ENCODE results near the gene VPS54. TPM values are rescaled to one million over a fixed set of nuclear protein-coding genes. Genes with fewer than 3 reads are reported as not detected.

Gene VPS54
- polyA plus RNA-seq, 1 of the 3 experiments (the other 2 are of a cell fraction) = 5.3 TPM

GRCh38 chr2:63962186-63962585, 57.0 kb downstream of the VPS54 start:
- no peaks in the 10 kb centered on the region for H3K27me3 ChIP-seq (ENCODE audit: insufficient read depth)
- no peak overlapping the region for H3K4me3 ChIP-seq (ENCODE audit: low read depth in 2 of 2, low read length in 1 of 2)
- H3K36me3 ChIP-seq (replicated peaks in 1 of 2; ENCODE audit: control insufficient read depth in 1 of 2, insufficient read depth in 2 of 2, low read length in 1 of 2) = peaks cover 45 to 46% of the 10 kb centered on the region in 2 experiments
- no peaks in the 10 kb centered on the region for H3K9me2 ChIP-seq
- no peaks in the 10 kb centered on the region for H3K79me2 ChIP-seq (ENCODE audit: insufficient read depth)
- H3K27ac ChIP-seq (ENCODE audit: low read depth in 2 of 2, low read length in 1 of 2) = no peak overlapping the region; a peak in 1 of 4 replicates
- no peak for TF ChIP-seq RAD21 (IDR thresholded peaks at IDR 0.05; ENCODE audit: low read length)
- no peak for TF ChIP-seq FOXJ3 (CRISPR knock-in tag; IDR thresholded peaks at IDR 0.05)
- no peak for TF ChIP-seq USF1 (IDR thresholded peaks at IDR 0.05; ENCODE audit: borderline replicate concordance, low read depth)
- no peak for TF ChIP-seq GATA2 (CRISPR knock-in tag; IDR thresholded peaks at IDR 0.05)
- TF ChIP-seq, protein P1, sequence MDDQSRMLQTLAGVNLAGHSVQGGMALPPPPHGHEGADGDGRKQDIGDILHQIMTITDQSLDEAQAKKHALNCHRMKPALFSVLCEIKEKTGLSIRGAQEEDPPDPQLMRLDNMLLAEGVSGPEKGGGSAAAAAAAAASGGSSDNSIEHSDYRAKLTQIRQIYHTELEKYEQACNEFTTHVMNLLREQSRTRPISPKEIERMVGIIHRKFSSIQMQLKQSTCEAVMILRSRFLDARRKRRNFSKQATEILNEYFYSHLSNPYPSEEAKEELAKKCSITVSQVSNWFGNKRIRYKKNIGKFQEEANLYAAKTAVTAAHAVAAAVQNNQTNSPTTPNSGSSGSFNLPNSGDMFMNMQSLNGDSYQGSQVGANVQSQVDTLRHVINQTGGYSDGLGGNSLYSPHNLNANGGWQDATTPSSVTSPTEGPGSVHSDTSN (IDR thresholded peaks at IDR 0.05) = no peak
- TF ChIP-seq CHD2 (IDR thresholded peaks at IDR 0.05; ENCODE audit: low read length, partially characterized antibody) = no peak
- no peak for TF ChIP-seq SIN3A (IDR thresholded peaks at IDR 0.05; ENCODE audit: borderline replicate concordance, low read depth, low read length)
- no peak for TF ChIP-seq POLR2AphosphoS5 (IDR thresholded peaks at IDR 0.05; ENCODE audit: low read depth, low read length)
- no peak for TF ChIP-seq NRF1 (IDR thresholded peaks at IDR 0.05; ENCODE audit: low read depth, low read length)
- TF ChIP-seq, protein P2, sequence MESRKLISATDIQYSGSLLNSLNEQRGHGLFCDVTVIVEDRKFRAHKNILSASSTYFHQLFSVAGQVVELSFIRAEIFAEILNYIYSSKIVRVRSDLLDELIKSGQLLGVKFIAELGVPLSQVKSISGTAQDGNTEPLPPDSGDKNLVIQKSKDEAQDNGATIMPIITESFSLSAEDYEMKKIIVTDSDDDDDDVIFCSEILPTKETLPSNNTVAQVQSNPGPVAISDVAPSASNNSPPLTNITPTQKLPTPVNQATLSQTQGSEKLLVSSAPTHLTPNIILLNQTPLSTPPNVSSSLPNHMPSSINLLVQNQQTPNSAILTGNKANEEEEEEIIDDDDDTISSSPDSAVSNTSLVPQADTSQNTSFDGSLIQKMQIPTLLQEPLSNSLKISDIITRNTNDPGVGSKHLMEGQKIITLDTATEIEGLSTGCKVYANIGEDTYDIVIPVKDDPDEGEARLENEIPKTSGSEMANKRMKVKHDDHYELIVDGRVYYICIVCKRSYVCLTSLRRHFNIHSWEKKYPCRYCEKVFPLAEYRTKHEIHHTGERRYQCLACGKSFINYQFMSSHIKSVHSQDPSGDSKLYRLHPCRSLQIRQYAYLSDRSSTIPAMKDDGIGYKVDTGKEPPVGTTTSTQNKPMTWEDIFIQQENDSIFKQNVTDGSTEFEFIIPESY (IDR thresholded peaks at IDR 0.05; ENCODE audit: borderline replicate concordance, low read depth) = no peak
- TF ChIP-seq MEF2A (IDR thresholded peaks at IDR 0.05; ENCODE audit: borderline replicate concordance, low read depth) = no peak
- no peak for TF ChIP-seq SMC3 (IDR thresholded peaks at IDR 0.05; ENCODE audit: low read depth, low read length)
- TF ChIP-seq YY1 (IDR thresholded peaks at IDR 0.05; ENCODE audit: low read depth) = no peak
- TF ChIP-seq ELF1 (IDR thresholded peaks at IDR 0.05) = no peak
- H3F3A ChIP-seq (replicated peaks; ENCODE audit: insufficient read depth) = peaks cover 6% of the 10 kb centered on the region
- WGBS (ENCODE audit: low lambda C conversion rate) = 82% methylated on average over 3 of the region's 3 CpGs
- CTCF ChIA-PET = no interaction called here
- POLR2A ChIA-PET = no interaction called here
- no peaks in the 10 kb centered on the region for H3K9me3 ChIP-seq
- no peak for DNase-seq
- no peak overlapping the region for H3K4me2 ChIP-seq
- no peaks in the 10 kb centered on the region for H3K4me1 ChIP-seq (ENCODE audit: control insufficient read depth in 1 of 2, insufficient read depth in 2 of 2, low read depth in 1 of 2, low read length in 1 of 2)
- no peak overlapping the region for H2AFZ ChIP-seq (ENCODE audit: low read depth)
- no peaks in the 10 kb centered on the region for H4K20me1 ChIP-seq (ENCODE audit: insufficient read depth)
- no peak overlapping the region for H3K9ac ChIP-seq

DNA sequence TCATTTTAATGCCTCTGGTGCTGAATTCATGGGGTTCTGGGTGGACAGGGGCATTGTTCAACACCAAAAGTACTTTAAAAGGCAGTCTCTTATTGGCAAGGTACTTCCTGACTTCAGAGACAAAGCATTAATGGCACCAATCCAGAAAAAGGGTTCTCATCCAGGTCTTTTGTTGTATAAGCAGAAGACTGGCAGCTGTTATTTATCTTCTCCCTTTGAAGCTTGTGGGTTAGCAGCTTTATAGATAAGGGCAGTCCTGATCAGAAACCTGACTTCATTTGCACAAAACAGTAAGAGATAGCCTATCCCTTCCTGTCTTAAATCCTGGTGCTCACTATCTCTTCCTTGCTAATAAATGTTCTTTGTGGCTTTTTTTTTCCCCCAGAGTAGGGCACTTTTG, 68.8 kb downstream of the VPS54 start:
- POLR2A ChIA-PET = no interaction called here
- DNase-seq = no peak
- TF ChIP-seq MXI1 (IDR thresholded peaks at IDR 0.05; ENCODE audit: low read depth, low read length) = no peak
- no peak for TF ChIP-seq RFX5 (IDR thresholded peaks at IDR 0.05; ENCODE audit: low read length)
- TF ChIP-seq REST (IDR thresholded peaks at IDR 0.05; ENCODE audit: low read depth, low read length) = no peak
- no peak for TF ChIP-seq CHD2 (IDR thresholded peaks at IDR 0.05; ENCODE audit: low read length, partially characterized antibody)
- TF ChIP-seq, protein P2 (IDR thresholded peaks at IDR 0.05; ENCODE audit: borderline replicate concordance, low read depth) = no peak
- no peak for TF ChIP-seq JUND (IDR thresholded peaks at IDR 0.05)
- TF ChIP-seq FOXJ3 (CRISPR knock-in tag; IDR thresholded peaks at IDR 0.05) = no peak

More for the DNA sequence above, 68.8 kb downstream of the VPS54 start:
- CTCF ChIA-PET = no interaction called here
- peaks cover 27 to 61% of the 10 kb centered on the region in 2 experiments for H3K36me3 ChIP-seq (replicated peaks in 1 of 2; ENCODE audit: control insufficient read depth in 1 of 2, insufficient read depth in 2 of 2, low read length in 1 of 2)
- no peaks in the 10 kb centered on the region for H4K20me1 ChIP-seq (ENCODE audit: insufficient read depth)
- H3K9me2 ChIP-seq = no peaks in the 10 kb centered on the region
- H3K4me1 ChIP-seq (ENCODE audit: control insufficient read depth in 1 of 2, insufficient read depth in 2 of 2, low read depth in 1 of 2, low read length in 1 of 2) = no peaks in the 10 kb centered on the region
- no peak overlapping the region for H3K4me3 ChIP-seq (ENCODE audit: low read depth in 2 of 2, low read length in 1 of 2)
- H3F3A ChIP-seq (replicated peaks; ENCODE audit: insufficient read depth) = no peaks in the 10 kb centered on the region
- H3K79me2 ChIP-seq (ENCODE audit: insufficient read depth) = peaks cover 5% of the 10 kb centered on the region; the same call in 1 of the 2 replicates
- H3K27me3 ChIP-seq (ENCODE audit: insufficient read depth) = no peaks in the 10 kb centered on the region
- H3K9ac ChIP-seq = no peak overlapping the region
- no peak overlapping the region for H2AFZ ChIP-seq (ENCODE audit: low read depth)
- no peaks in the 10 kb centered on the region for H3K9me3 ChIP-seq
- H3K4me2 ChIP-seq = no peak overlapping the region
- no peak overlapping the region for H3K27ac ChIP-seq (ENCODE audit: low read depth in 2 of 2, low read length in 1 of 2)
